ENCODE data around the gene PPM1M. TPM values are rescaled to one million over a fixed set of nuclear protein-coding genes. Genes with fewer than 3 reads are reported as not detected.

Gene PPM1M
- total and polyA plus RNA-seq, 2 donors from 2014 or later = 23.2 to 32.5 TPM

DNA sequence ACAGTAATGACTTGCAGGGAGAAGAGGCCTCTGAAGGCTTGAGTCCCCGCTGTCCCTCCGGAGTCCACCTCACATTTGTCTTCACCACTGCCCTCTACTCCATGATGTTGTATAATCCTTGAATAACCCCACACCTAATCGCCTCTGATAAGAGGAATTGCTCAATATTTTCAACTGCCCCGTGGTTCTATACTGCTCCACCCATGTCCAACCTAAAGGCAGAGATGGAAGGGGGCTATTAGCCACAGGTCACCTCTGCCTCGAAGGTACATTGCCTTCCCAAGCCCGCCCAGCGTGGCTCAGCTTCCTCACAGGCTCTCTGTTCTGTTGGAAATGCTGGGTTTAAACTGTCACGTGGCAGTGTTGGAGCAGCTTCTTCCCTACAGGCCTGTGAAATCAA is 32.6 kb upstream of the PPM1M start:
- no peak for FAIRE-seq
- no peak for DNase-seq
- Histone ChIP-seq H3K27me3 (ENCODE audit: control insufficient read depth, insufficient read depth, low read length) (no peaks in the 10 kb centered on the region), H3K27ac (ENCODE audit: low read depth in 2 of 2, low read length in 2 of 2) (no peak overlapping the region), H3K9me3 (ENCODE audit: control insufficient read depth in 2 of 3, insufficient read depth in 1 of 3, low read length in 3 of 3) (no peaks in the 10 kb centered on the region), H3K9ac (ENCODE audit: low read length in 3 of 3) (no peak overlapping the region), H3K4me1 (ENCODE audit: control insufficient read depth in 2 of 3, insufficient read depth in 2 of 3, low read depth in 1 of 3, low read length in 3 of 3) (peaks cover 0 to 12% (median 0%) of the 10 kb centered on the region in 3 donors), H3K36me3 (ENCODE audit: control insufficient read depth in 2 of 3, insufficient read depth in 3 of 3, low read length in 3 of 3) (peaks cover 12 to 67% (median 57%) of the 10 kb centered on the region in 3 donors), H3K4me3 (ENCODE audit: low read length in 3 of 3) (no peak overlapping the region)
- intact Hi-C loops (cut with DNase I) = no loop called here
- TF ChIP-seq, protein P1, sequence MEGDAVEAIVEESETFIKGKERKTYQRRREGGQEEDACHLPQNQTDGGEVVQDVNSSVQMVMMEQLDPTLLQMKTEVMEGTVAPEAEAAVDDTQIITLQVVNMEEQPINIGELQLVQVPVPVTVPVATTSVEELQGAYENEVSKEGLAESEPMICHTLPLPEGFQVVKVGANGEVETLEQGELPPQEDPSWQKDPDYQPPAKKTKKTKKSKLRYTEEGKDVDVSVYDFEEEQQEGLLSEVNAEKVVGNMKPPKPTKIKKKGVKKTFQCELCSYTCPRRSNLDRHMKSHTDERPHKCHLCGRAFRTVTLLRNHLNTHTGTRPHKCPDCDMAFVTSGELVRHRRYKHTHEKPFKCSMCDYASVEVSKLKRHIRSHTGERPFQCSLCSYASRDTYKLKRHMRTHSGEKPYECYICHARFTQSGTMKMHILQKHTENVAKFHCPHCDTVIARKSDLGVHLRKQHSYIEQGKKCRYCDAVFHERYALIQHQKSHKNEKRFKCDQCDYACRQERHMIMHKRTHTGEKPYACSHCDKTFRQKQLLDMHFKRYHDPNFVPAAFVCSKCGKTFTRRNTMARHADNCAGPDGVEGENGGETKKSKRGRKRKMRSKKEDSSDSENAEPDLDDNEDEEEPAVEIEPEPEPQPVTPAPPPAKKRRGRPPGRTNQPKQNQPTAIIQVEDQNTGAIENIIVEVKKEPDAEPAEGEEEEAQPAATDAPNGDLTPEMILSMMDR (IDR thresholded peaks at IDR 0.05; ENCODE audit: borderline replicate concordance, extremely low read depth, insufficient read depth) = no peak

DNA sequence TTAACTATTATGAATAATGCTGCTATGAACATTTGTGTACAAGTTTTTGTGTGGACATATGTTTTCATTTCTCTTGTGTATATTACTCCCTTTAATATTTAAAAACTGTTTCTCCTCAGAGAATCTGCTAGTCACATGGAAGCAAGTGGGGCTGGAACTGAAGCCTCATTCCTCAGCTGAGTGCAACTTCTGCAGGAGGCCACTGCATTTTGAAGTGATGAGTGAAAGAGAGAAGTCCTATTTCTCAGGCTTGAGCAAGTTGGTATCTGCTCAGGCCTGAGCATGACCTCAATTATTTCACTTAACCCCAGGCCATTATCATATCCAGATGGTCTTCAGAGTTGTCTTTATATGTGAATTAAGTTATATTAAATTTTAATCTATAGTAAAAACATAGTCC is 31.7 kb upstream of the PPM1M start:
- DNase-seq (no peak), FAIRE-seq (no peak)
- Histone ChIP-seq H3K4me3 (ENCODE audit: low read length in 3 of 3) (no peak overlapping the region), H3K27me3 (ENCODE audit: control insufficient read depth, insufficient read depth, low read length) (no peaks in the 10 kb centered on the region), H3K9me3 (ENCODE audit: control insufficient read depth in 2 of 3, insufficient read depth in 1 of 3, low read length in 3 of 3) (no peaks in the 10 kb centered on the region), H3K9ac (ENCODE audit: low read length in 3 of 3) (no peak overlapping the region), H3K27ac (ENCODE audit: low read depth in 2 of 2, low read length in 2 of 2) (no peak overlapping the region), H3K36me3 (ENCODE audit: control insufficient read depth in 2 of 3, insufficient read depth in 3 of 3, low read length in 3 of 3) (peaks cover 5 to 58% (median 49%) of the 10 kb centered on the region in 3 donors), H3K4me1 (ENCODE audit: control insufficient read depth in 2 of 3, insufficient read depth in 2 of 3, low read depth in 1 of 3, low read length in 3 of 3) (peaks cover 0 to 19% (median 0%) of the 10 kb centered on the region in 3 donors)
- TF ChIP-seq, protein P1 (IDR thresholded peaks at IDR 0.05; ENCODE audit: borderline replicate concordance, extremely low read depth, insufficient read depth) = no peak
- intact Hi-C loops (cut with DNase I) = no loop called here

DNA sequence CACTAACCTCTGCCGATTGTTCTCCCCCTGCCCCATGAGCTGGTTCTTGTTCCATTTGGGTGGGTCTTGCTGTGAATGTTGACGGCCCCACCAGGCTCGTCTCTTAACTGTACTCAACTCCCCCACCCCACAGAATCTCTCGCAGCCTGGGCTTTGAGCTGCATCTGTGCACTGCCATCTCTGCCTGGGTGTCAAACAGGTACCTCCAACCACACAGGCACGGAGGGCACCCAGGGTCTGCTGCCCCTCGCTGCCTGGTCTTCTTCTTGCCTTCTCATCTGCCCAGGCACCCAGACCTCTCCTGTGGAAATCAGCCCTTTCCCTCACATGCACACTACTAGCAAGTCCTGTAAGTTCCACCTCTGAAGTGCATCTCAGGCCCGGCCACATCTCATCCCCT is 30.2 kb upstream of the PPM1M start:
- Histone ChIP-seq H3K36me3 (ENCODE audit: control insufficient read depth in 2 of 3, insufficient read depth in 3 of 3, low read length in 3 of 3) (peaks cover 2 to 49% (median 41%) of the 10 kb centered on the region in 3 donors), H3K4me1 (ENCODE audit: control insufficient read depth in 2 of 3, insufficient read depth in 2 of 3, low read depth in 1 of 3, low read length in 3 of 3) (peaks cover 0 to 26% (median 0%) of the 10 kb centered on the region in 3 donors), H3K27ac (ENCODE audit: low read depth in 2 of 2, low read length in 2 of 2) (no peak overlapping the region), H3K27me3 (ENCODE audit: control insufficient read depth, insufficient read depth, low read length) (no peaks in the 10 kb centered on the region), H3K9me3 (ENCODE audit: control insufficient read depth in 2 of 3, insufficient read depth in 1 of 3, low read length in 3 of 3) (no peaks in the 10 kb centered on the region), H3K9ac (ENCODE audit: low read length in 3 of 3) (no peak overlapping the region), H3K4me3 (ENCODE audit: low read length in 3 of 3) (no peak overlapping the region)
- intact Hi-C loops (cut with DNase I) = no loop called here
- TF ChIP-seq, protein P1 (IDR thresholded peaks at IDR 0.05; ENCODE audit: borderline replicate concordance, extremely low read depth, insufficient read depth) = no peak
- FAIRE-seq = no peak
- DNase-seq = peak in 1 of 5 donors; percentile 31
